ENCODE results near the gene MX2.

The MX2 gene

GRCh38 chr21:41362605-41363369 lies 960 bp downstream of the MX2 start:
- no peak overlapping the region for H3K27ac ChIP-seq

GRCh38 chr21:41363370-41364270 lies 1.8 kb downstream of the MX2 start:
- no peak overlapping the region for H3K27ac ChIP-seq

More at GRCh38 chr21:41362605-41363369, 960 bp downstream of the MX2 start:
- DNase-seq (ENCODE audit: low read depth, low spot score): no peak

GRCh38 chr21:41364308-41364707 lies 2.5 kb downstream of the MX2 start:
- DNase-seq (ENCODE audit: low read depth, low spot score): no peak
- no peak overlapping the region for H3K27ac ChIP-seq

More at GRCh38 chr21:41363370-41364270, 1.8 kb downstream of the MX2 start:
- DNase-seq (ENCODE audit: low read depth, low spot score): no peak

GRCh38 chr21:41365377-41366107 lies 3.7 kb downstream of the MX2 start:
- no peak overlapping the region for H3K27ac ChIP-seq
- DNase-seq (ENCODE audit: low read depth, low spot score): no peak

DNA sequence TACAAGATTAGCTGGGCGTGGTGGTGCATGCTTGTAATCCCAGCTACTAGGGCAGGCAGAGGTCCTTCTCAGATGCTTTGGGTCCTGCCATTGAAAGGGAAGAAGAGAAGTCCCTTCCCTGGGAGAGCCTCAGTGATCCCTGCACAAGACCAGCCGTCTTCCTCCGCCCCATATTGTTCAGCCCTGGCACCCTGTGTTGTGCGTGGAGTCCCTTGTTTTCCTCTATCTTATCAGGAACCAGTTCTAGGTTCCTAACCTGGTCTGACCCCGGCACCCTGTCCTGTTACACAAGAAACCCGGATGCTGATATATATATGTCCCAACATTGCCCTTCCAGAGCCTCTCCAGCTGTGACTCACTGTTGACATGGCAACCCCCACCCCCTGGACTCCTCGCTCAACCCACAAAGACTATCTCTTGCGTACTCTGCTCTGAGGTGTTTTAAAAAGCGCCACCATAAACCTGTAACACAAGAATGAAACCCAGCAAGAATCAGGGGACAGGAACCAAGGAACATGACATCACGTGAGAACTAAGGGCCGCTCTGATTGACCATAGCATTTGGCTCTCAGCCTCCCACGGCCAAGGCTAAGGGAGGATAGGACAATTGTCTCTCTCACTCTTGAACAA lies 4.8 kb downstream of the MX2 start:
- H3K27ac ChIP-seq: no peak overlapping the region
- DNase-seq (ENCODE audit: low read depth, low spot score): peak; percentile 64

- no peak for DNase-seq (ENCODE audit: low read depth, low spot score)
- no peak overlapping the region for H3K27ac ChIP-seq
Measured at GRCh38 chr21:41367301-41367944, 5.6 kb downstream of the MX2 start.

- DNase-seq (ENCODE audit: low read depth, low spot score): no peak
- H3K27ac ChIP-seq: no peak overlapping the region
Measured at GRCh38 chr21:41367945-41368734, 6.3 kb downstream of the MX2 start.

DNA sequence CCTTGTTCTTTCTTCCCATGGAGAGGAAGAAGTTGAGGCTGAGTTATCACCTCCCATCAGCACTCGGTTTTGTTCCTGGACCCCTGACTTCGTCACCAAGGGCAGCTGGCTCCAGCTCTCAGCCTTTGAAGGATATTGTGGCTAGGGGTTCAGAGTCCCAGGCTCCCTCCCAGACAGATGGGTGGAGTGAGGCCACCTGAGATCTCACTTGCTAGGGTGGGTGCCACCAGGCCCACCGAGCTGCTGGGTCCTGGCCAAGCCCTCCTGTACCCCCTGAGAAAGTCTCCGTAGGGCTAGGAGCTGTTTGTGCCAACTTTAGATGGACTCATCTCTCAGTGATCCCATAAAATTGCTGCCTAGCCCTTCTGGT lies 6.9 kb downstream of the MX2 start:
- no peak overlapping the region for H3K27ac ChIP-seq
- DNase-seq (ENCODE audit: low read depth, low spot score): no peak

GRCh38 chr21:41369105-41369919 lies 7.5 kb downstream of the MX2 start:
- H3K27ac ChIP-seq: no peak overlapping the region
- DNase-seq (ENCODE audit: low read depth, low spot score): no peak

DNA sequence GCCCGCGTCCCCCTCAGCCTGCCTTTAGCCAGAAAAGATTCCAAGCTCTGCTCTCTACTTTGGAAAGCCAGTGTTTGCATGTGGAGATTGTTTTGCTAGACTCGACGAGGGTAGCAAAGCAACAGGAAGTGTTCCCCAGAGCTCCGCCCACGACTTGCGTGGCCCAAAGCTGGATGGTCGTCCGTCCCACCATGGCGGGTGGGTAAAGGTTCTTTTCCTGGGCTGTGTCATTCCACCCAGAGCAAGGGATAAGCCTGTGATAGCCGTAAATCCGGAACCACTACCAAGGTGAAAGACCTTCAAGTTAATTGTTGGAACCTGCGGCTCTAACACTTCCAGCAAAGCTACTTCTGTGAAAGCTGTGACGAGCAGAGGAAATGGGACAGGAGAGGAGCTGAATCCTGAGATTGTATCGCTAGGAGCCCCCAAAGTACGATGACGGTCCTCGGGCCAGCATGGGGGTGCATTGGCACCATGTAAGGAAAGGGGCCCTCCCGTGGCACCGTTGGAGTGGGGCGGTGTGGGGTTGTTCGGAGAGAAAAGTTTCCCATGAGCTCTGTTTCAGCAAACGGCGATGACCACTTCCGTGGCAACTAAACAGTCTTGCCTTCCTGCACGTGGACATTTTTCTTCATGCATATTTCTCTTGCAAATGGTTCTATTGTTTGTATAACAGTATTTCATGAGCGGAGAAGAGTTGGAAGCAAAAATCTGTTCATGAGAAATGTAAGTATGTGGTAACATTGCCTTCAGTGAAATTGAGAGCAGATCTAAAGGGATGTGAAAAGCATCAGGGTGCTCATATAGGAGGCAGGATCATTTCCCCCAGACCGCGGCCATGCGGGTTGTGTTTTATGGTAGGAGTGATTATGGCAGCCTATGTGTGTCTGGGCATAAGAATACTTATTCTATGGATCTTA lies 8.4 kb downstream of the MX2 start:
- no peak for DNase-seq (ENCODE audit: low read depth, low spot score)
- no peak overlapping the region for H3K27ac ChIP-seq

GRCh38 chr21:41370840-41371684 lies 9.2 kb downstream of the MX2 start:
- DNase-seq (ENCODE audit: low read depth, low spot score): no peak
- H3K27ac ChIP-seq: no peak overlapping the region

DNA sequence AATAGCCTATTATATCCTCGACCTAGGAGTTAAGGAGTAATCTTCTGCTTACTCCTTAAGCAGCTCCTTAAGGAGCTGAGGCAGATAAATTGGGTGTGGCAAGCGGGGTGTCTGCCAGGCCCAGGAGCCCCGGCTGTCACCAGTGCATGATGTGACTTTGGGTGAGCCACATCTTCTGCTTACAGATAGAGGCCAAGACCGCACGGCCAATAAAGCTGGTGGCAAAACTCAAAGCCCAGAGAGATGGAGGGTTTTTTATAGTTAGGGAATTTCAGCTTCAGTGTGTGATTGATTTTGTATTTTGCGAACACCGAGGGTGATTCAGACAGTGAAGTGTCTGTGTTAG lies 9.8 kb downstream of the MX2 start:
- no peak overlapping the region for H3K27ac ChIP-seq
- DNase-seq (ENCODE audit: low read depth, low spot score): no peak

GRCh38 chr21:41373253-41373652 lies 11.4 kb downstream of the MX2 start:
- no peak for DNase-seq (ENCODE audit: low read depth, low spot score)
- H3K27ac ChIP-seq: no peak overlapping the region

DNA sequence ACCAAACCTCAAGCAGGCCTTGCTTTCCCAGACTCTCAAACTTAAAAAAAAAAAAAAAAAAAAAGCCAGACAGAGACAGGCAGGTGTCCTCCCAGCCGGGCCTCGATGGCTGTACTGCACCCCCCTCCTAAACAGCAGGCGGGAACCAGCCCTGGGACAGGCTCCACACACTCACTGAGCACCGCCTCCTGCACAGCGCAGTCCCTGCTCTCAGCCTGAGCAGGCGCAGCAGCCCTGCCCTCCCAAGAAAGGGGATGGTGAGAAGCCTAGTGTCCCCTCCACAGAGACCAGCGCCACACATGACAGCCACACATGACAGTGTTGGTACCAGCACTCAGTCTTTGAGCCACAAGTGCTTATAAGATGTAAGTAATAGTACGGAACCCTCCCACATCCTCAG lies 11.9 kb downstream of the MX2 start:
- no peak for DNase-seq (ENCODE audit: low read depth, low spot score)

DNA sequence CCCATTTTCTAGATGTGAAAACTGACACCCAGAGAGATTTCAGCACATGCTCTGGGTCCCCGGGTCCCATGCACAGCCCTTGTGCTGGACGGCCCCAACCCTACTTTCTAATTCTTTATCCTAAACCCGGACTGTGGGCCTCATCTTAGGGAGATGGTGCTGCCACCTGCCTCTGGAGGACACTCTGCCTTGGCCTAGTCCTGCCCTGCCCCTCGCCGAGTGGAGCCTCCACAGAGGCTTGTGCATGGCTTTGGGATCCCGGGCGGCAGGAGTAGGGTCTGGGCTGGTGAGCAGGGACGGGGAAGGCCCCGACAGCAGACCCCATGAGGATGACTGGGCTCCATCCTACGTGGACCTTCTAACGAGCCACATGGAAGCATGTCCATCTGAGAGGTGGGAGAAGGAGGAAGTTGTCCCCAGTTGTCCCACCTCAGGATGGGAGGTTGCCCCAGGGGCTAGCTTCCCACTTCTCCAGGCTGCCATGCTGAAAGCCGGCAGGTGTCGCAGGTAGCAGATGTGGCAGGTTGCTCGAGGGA lies 12.4 kb downstream of the MX2 start:
- no peak overlapping the region for H3K27ac ChIP-seq

More for the DNA sequence above, 11.9 kb downstream of the MX2 start:
- H3K27ac ChIP-seq: no peak overlapping the region

GRCh38 chr21:41374867-41375533 lies 13.2 kb downstream of the MX2 start:
- no peak for DNase-seq (ENCODE audit: low read depth, low spot score)
- no peak overlapping the region for H3K27ac ChIP-seq

More for the DNA sequence above, 12.4 kb downstream of the MX2 start:
- no peak for DNase-seq (ENCODE audit: low read depth, low spot score)
